Lower leg skin (tissue), 3 donors: ENCODE results near the gene ISM1.

Experiments used
- CTCF ChIP-seq, 3 donors: fragments of 450-650 bp; IDR thresholded peaks; one replicate each; pipeline ENCODE4 v1.5.1; 2016; ENCODE audit warnings: antibody characterized with exemption in 3 of 3, mild to moderate bottlenecking in 3 of 3, moderate library complexity in 2 of 3
- POLR2A ChIP-seq, 2 donors: fragments of 450-650 bp; IDR thresholded peaks; one replicate each; pipeline ENCODE4 v1.6.1; 2016 to 2017; ENCODE audit warnings: antibody characterized with exemption in 2 of 2, mild to moderate bottlenecking in 1 of 2, moderate library complexity in 1 of 2

GRCh38 chr20:13299401-13299800, 78.3 kb downstream of the ISM1 start:
- TF ChIP-seq CTCF (IDR thresholded peaks at IDR 0.05) (no peak), POLR2A (IDR thresholded peaks at IDR 0.05) (no peak)
